ENCODE data around the gene MON2. TPM values are rescaled to one million over a fixed set of nuclear protein-coding genes. Genes with fewer than 3 reads are reported as not detected.

The MON2 gene
- total RNA-seq, 1 donor from 2014 or later: 17.2 TPM

GRCh38 chr12:62603061-62603810 is 136.6 kb downstream of the MON2 start:
- peak; percentile 87 for DNase-seq
- peak; percentile 71 for TF ChIP-seq CTCF (IDR thresholded peaks at IDR 0.05; ENCODE audit: borderline replicate concordance)
- Histone ChIP-seq H3K36me3 (no peaks in the 10 kb centered on the region), H3K4me3 (peak overlapping the region; percentile 86), H3K4me1 (peaks cover 39% of the 10 kb centered on the region), H3K27me3 (ENCODE audit: low read depth) (no peaks in the 10 kb centered on the region), H3K9me3 (replicated peaks) (no peaks in the 10 kb centered on the region), H3K27ac (replicated peaks) (peak overlapping the region; percentile 100)
- intact Hi-C loops (cut with micrococcal nuclease): loop anchor here (5.0 kb wide), 1 partner anchor 189 kb away; no protein-coding TSS in a partner anchor

GRCh38 chr12:62603811-62604098 is 137.1 kb downstream of the MON2 start:
- Histone ChIP-seq H3K27me3 (ENCODE audit: low read depth) (no peaks in the 10 kb centered on the region), H3K9me3 (replicated peaks) (no peaks in the 10 kb centered on the region), H3K36me3 (no peaks in the 10 kb centered on the region), H3K27ac (replicated peaks) (peak overlapping the region; percentile 100), H3K4me1 (peaks cover 39% of the 10 kb centered on the region), H3K4me3 (peak overlapping the region; percentile 86)
- DNase-seq: no peak
- intact Hi-C loops (cut with micrococcal nuclease): loop anchor here (5.0 kb wide), 1 partner anchor 189 kb away; no protein-coding TSS in a partner anchor
- TF ChIP-seq CTCF (IDR thresholded peaks at IDR 0.05; ENCODE audit: borderline replicate concordance): no peak

- Histone ChIP-seq H3K4me3 (peak overlapping the region; percentile 86), H3K9me3 (replicated peaks) (no peaks in the 10 kb centered on the region), H3K4me1 (peaks cover 39% of the 10 kb centered on the region), H3K27ac (replicated peaks) (peak overlapping the region; percentile 100), H3K27me3 (ENCODE audit: low read depth) (no peaks in the 10 kb centered on the region), H3K36me3 (no peaks in the 10 kb centered on the region)
- DNase-seq: no peak
- intact Hi-C loops (cut with micrococcal nuclease): loop anchor here (5.0 kb wide), 1 partner anchor 188 kb away; no protein-coding TSS in a partner anchor
- TF ChIP-seq CTCF (IDR thresholded peaks at IDR 0.05; ENCODE audit: borderline replicate concordance): no peak
Observed at GRCh38 chr12:62604373-62604772, 137.7 kb downstream of the MON2 start.

- Histone ChIP-seq H3K4me3 (peak overlapping the region; percentile 86), H3K9me3 (replicated peaks) (no peaks in the 10 kb centered on the region), H3K4me1 (peaks cover 39% of the 10 kb centered on the region), H3K27ac (replicated peaks) (peak overlapping the region; percentile 100), H3K27me3 (ENCODE audit: low read depth) (no peaks in the 10 kb centered on the region), H3K36me3 (no peaks in the 10 kb centered on the region)
- no peak for TF ChIP-seq CTCF (IDR thresholded peaks at IDR 0.05; ENCODE audit: borderline replicate concordance)
- DNase-seq: no peak
- intact Hi-C loops (cut with micrococcal nuclease): loop anchor here (5.0 kb wide), 1 partner anchor 187 kb away; no protein-coding TSS in a partner anchor
Observed at GRCh38 chr12:62604871-62605270, 138.2 kb downstream of the MON2 start.

- Histone ChIP-seq H3K27me3 (ENCODE audit: low read depth) (no peaks in the 10 kb centered on the region), H3K27ac (replicated peaks) (no peak overlapping the region), H3K4me1 (peaks cover 39% of the 10 kb centered on the region), H3K4me3 (no peak overlapping the region), H3K9me3 (replicated peaks) (no peaks in the 10 kb centered on the region), H3K36me3 (no peaks in the 10 kb centered on the region)
- DNase-seq: no peak
- intact Hi-C loops (cut with micrococcal nuclease): no loop called here
- no peak for TF ChIP-seq CTCF (IDR thresholded peaks at IDR 0.05; ENCODE audit: borderline replicate concordance)
Observed at GRCh38 chr12:62605981-62606380, 139.4 kb downstream of the MON2 start.
